Lower leg skin (tissue), 4 donors: ENCODE results near the gene GPX4. TPM values are rescaled to one million over a fixed set of nuclear protein-coding genes. Genes with fewer than 3 reads are reported as not detected.

Source experiments
- DNase-seq, 2 donors: peaks; one replicate each; pipeline ENCODE4 v3.0.0-alpha.2; 2019; ENCODE audit warnings: low spot score in 2 of 2
- H3K4me3 ChIP-seq: fragments of 200-600 bp; sonication (generic); 2 replicates; pipeline ENCODE4 v1.5.1; 2017; ENCODE audit warnings: mild to moderate bottlenecking, low read depth; ENCODE audit not compliant: poor library complexity, severe bottlenecking
- CTCF ChIP-seq, 3 donors: fragments of 450-650 bp; IDR thresholded peaks; one replicate each; pipeline ENCODE4 v1.5.1; 2016; ENCODE audit warnings: antibody characterized with exemption in 3 of 3, mild to moderate bottlenecking in 3 of 3, moderate library complexity in 2 of 3
- POLR2A ChIP-seq, 2 donors: fragments of 450-650 bp; IDR thresholded peaks; one replicate each; pipeline ENCODE4 v1.6.1; 2016 to 2017; ENCODE audit warnings: antibody characterized with exemption in 2 of 2, mild to moderate bottlenecking in 1 of 2, moderate library complexity in 1 of 2
- WGBS, 2 donors: methylation state at CpG; one replicate each; pipeline ENCODE4 v1.1.5; 2018; 5-methylcytosine and 5-hydroxymethylcytosine counted together
- intact Hi-C: fragments of 100-400 bp; cut with DNase I; formaldehyde crosslinking; loops from one replicate; pipeline ENCODE4 v1.15.0; 2023; ENCODE audit warnings: low total_unique reads
- total RNA-seq, 4 donors: library from RNA; depleted of rRNA; stranded (reverse); fragments of >200 nt; gene quantifications; one replicate each; pipeline ENCODE4 v1.1.0, GENCODE V29; 2016

The GPX4 gene
- total RNA-seq, 4 donors from 2014 or later: 375 to 507 (median 469) TPM

GRCh38 chr19:1097810-1098176 is 6.0 kb upstream of the GPX4 start:
- intact Hi-C loops: no loop called here
- no peak for DNase-seq
- TF ChIP-seq CTCF (IDR thresholded peaks at IDR 0.05) (no peak), POLR2A (IDR thresholded peaks at IDR 0.05) (no peak)
- no peak overlapping the region for H3K4me3 ChIP-seq
- 61 to 64% methylated on average over 7 of the region's 7 CpGs for WGBS, 2 donors

- intact Hi-C loops: no loop called here
- 43 to 52% methylated on average over 15 of the region's 15 CpGs for WGBS, 2 donors
- TF ChIP-seq POLR2A (IDR thresholded peaks at IDR 0.05): no peak
- peak in 1 of 3 donors; percentile 30 for TF ChIP-seq CTCF (IDR thresholded peaks at IDR 0.05)
- no peak overlapping the region for H3K4me3 ChIP-seq
- DNase-seq: peak in 1 of 2 donors; percentile 64
Measured at GRCh38 chr19:1098177-1099051, 5.4 kb upstream of the GPX4 start.

GRCh38 chr19:1101337-1101698 is 2.5 kb upstream of the GPX4 start:
- 21 to 22% methylated on average over 9 of the region's 9 CpGs for WGBS, 2 donors
- no peak overlapping the region for H3K4me3 ChIP-seq
- intact Hi-C loops: loop anchor here (5.0 kb wide), 1 partner anchor 166 kb away; the partner anchor contains the start of gene CIRBP
- no peak for DNase-seq
- TF ChIP-seq POLR2A (IDR thresholded peaks at IDR 0.05): no peak
- no peak for TF ChIP-seq CTCF (IDR thresholded peaks at IDR 0.05)

- DNase-seq: peak in 1 of 2 donors; percentile 85
- H3K4me3 ChIP-seq: no peak overlapping the region
- 33 to 36% methylated on average over 17 of the region's 17 CpGs for WGBS, 2 donors
- intact Hi-C loops: loop anchor here (5.0 kb wide), 1 partner anchor 165 kb away; the partner anchor contains the start of gene CIRBP
- TF ChIP-seq CTCF (IDR thresholded peaks at IDR 0.05) (no peak), POLR2A (IDR thresholded peaks at IDR 0.05) (no peak)
Measured at GRCh38 chr19:1102407-1103131, 1.2 kb upstream of the GPX4 start.

GRCh38 chr19:1103132-1103707 is 574 bp upstream of the GPX4 start:
- WGBS, 2 donors: 11 to 20% methylated on average over 20 of the region's 20 CpGs
- DNase-seq: no peak
- H3K4me3 ChIP-seq: no peak overlapping the region
- intact Hi-C loops: loop anchor here (5.0 kb wide), 1 partner anchor 164 kb away; the partner anchor contains the start of gene CIRBP
- TF ChIP-seq CTCF (IDR thresholded peaks at IDR 0.05) (no peak), POLR2A (IDR thresholded peaks at IDR 0.05) (no peak)
